Neural progenitor cell (in vitro differentiated cells): ENCODE data around the gene RAI14. TPM values are rescaled to one million over a fixed set of nuclear protein-coding genes. Genes with fewer than 3 reads are reported as not detected.

Experiments used
- DNase-seq: peaks from one replicate; pipeline ENCODE4 v3.0.0-alpha.2; 2016; ENCODE audit warnings: low spot score
- H2AFZ ChIP-seq: fragments of 200-600 bp; sonication (generic); replicated peaks from 2 replicates; pipeline ENCODE4 v1.6.1; 2016; ENCODE audit warnings: antibody characterized with exemption
- H3F3A ChIP-seq: fragments of 200-600 bp; sonication (generic); 2 replicates; pipeline ENCODE4 v1.6.1; 2016; ENCODE audit warnings: antibody characterized with exemption, low read depth
- H3K27ac ChIP-seq: fragments of 200-600 bp; sonication (generic); 2 replicates; pipeline ENCODE4 v1.5.1; 2016; ENCODE audit warnings: mild to moderate bottlenecking
- H3K27me3 ChIP-seq: fragments of 200-600 bp; sonication (generic); 2 replicates; pipeline ENCODE4 v1.6.1; 2016; ENCODE audit warnings: mild to moderate bottlenecking, moderate library complexity
- H3K36me3 ChIP-seq: fragments of 200-600 bp; sonication (generic); 2 replicates; pipeline ENCODE4 v1.5.1; 2016
- H3K4me1 ChIP-seq: fragments of 200-600 bp; sonication (generic); 2 replicates; pipeline ENCODE4 v1.6.1; 2016; ENCODE audit warnings: mixed run types
- H3K4me2 ChIP-seq: fragments of 200-600 bp; sonication (generic); 2 replicates; pipeline ENCODE4 v1.6.1; 2016
- H3K4me3 ChIP-seq: fragments of 200-600 bp; sonication (generic); 2 replicates; pipeline ENCODE4 v1.5.1; 2016
- H3K79me2 ChIP-seq: fragments of 200-600 bp; sonication (generic); 2 replicates; pipeline ENCODE4 v1.6.1; 2016; ENCODE audit warnings: low read depth
- H3K9ac ChIP-seq: fragments of 200-600 bp; sonication (generic); 2 replicates; pipeline ENCODE4 v1.6.1; 2016
- H3K9me3 ChIP-seq: fragments of 200-600 bp; sonication (generic); 2 replicates; pipeline ENCODE4 v1.5.1; 2016; ENCODE audit warnings: low read depth
- H4K20me1 ChIP-seq: fragments of 200-600 bp; sonication (generic); 2 replicates; pipeline ENCODE4 v1.6.1; 2016; ENCODE audit warnings: low read depth
- H3K27ac Mint-ChIP-seq: 3 replicates; pipeline ENCODE4 v1.8.0; 2021; ENCODE audit warnings: mixed read lengths
- H3K27me3 Mint-ChIP-seq: 2 replicates; pipeline ENCODE4 v1.8.0; 2022; ENCODE audit warnings: low read depth, mild to moderate bottlenecking, inconsistent platforms, moderate library complexity, mixed read lengths; ENCODE audit not compliant: insufficient read depth
- H3K36me3 Mint-ChIP-seq: 3 replicates; pipeline ENCODE4 v1.8.0; 2021; ENCODE audit warnings: mixed read lengths
- H3K4me1 Mint-ChIP-seq: 3 replicates; pipeline ENCODE4 v1.8.0; 2021; ENCODE audit warnings: mixed read lengths
- H3K4me3 Mint-ChIP-seq: 3 replicates; pipeline ENCODE4 v1.8.0; 2021; ENCODE audit warnings: mild to moderate bottlenecking, moderate library complexity, mixed read lengths
- H3K9me3 Mint-ChIP-seq: 3 replicates; pipeline ENCODE4 v1.8.0; 2020; ENCODE audit warnings: mixed read lengths
- EZH2 ChIP-seq: fragments of 200-600 bp; sonication (generic); IDR thresholded peaks from 2 replicates; pipeline ENCODE4 v1.6.1; 2017; ENCODE audit warnings: antibody characterized with exemption, mild to moderate bottlenecking, moderate library complexity
- EZH2phosphoT487 ChIP-seq: fragments of 200-600 bp; sonication (generic); IDR thresholded peaks from 2 replicates; pipeline ENCODE4 v1.6.1; 2017; ENCODE audit warnings: antibody characterized with exemption
- total RNA-seq: library from RNA; depleted of rRNA; stranded (reverse); fragments of >200 nt; gene quantifications from 2 replicates; pipeline ENCODE4 v1.2.3, GENCODE V29; 2015; ENCODE audit warnings: low replicate concordance
- TF ChIP-seq, protein P1 (sequence below): fragments of 200-600 bp; sonication (generic); IDR thresholded peaks from 2 replicates; pipeline ENCODE4 v1.5.1; 2017; ENCODE audit warnings: antibody characterized with exemption, mild to moderate bottlenecking

The RAI14 gene
- total RNA-seq, 1 donor from 2014 or later: 54.6 TPM

DNA sequence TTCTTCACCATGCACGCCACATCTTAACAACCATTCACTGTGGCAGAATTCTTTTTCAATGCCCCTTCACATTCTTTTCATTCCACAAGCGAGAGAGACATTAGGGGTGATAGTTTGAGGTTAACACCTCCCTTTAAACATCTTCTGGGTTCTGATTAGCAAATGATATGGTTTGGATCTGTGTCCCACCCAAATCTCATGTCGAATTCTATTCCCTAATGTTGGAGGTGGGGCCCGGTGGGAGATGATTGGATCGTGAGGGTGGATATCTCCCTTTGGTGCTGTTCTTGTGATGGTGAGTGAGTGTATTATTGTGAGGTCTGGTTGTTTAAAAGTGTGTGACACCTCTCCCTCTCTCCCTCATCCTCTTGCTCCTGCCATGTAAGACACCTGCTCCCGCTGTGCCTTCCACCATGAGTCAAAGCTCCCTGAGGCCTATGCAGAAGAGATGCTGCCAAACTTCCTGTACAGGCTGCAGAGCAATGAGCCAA lies 46.1 kb upstream of the RAI14 start:
- no peak overlapping the region for H3K4me3 Mint-ChIP-seq
- H2AFZ ChIP-seq: peak overlapping the region; percentile 81
- no peak overlapping the region for H3K9ac ChIP-seq
- no peaks in the 10 kb centered on the region for H4K20me1 ChIP-seq
- H3K36me3 Mint-ChIP-seq: no peaks in the 10 kb centered on the region
- peak overlapping the region; percentile 8 for H3K27ac ChIP-seq
- H3K4me1 Mint-ChIP-seq: peaks cover 25% of the 10 kb centered on the region
- H3K27me3 Mint-ChIP-seq: peaks cover 4% of the 10 kb centered on the region
- H3F3A ChIP-seq: peaks cover 13% of the 10 kb centered on the region
- H3K9me3 ChIP-seq: no peaks in the 10 kb centered on the region
- H3K4me1 ChIP-seq: peaks cover 20% of the 10 kb centered on the region
- no peak overlapping the region for H3K4me3 ChIP-seq
- H3K79me2 ChIP-seq: no peaks in the 10 kb centered on the region
- H3K4me2 ChIP-seq: peak overlapping the region; percentile 35
- DNase-seq: no peak
- H3K27me3 ChIP-seq: no peaks in the 10 kb centered on the region
- H3K36me3 ChIP-seq: no peaks in the 10 kb centered on the region
- H3K27ac Mint-ChIP-seq: no peak overlapping the region
- no peak for TF ChIP-seq EZH2
- TF ChIP-seq EZH2phosphoT487: no peak
- TF ChIP-seq, protein P1, sequence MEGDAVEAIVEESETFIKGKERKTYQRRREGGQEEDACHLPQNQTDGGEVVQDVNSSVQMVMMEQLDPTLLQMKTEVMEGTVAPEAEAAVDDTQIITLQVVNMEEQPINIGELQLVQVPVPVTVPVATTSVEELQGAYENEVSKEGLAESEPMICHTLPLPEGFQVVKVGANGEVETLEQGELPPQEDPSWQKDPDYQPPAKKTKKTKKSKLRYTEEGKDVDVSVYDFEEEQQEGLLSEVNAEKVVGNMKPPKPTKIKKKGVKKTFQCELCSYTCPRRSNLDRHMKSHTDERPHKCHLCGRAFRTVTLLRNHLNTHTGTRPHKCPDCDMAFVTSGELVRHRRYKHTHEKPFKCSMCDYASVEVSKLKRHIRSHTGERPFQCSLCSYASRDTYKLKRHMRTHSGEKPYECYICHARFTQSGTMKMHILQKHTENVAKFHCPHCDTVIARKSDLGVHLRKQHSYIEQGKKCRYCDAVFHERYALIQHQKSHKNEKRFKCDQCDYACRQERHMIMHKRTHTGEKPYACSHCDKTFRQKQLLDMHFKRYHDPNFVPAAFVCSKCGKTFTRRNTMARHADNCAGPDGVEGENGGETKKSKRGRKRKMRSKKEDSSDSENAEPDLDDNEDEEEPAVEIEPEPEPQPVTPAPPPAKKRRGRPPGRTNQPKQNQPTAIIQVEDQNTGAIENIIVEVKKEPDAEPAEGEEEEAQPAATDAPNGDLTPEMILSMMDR: no peak
- H3K9me3 Mint-ChIP-seq: no peaks in the 10 kb centered on the region

DNA sequence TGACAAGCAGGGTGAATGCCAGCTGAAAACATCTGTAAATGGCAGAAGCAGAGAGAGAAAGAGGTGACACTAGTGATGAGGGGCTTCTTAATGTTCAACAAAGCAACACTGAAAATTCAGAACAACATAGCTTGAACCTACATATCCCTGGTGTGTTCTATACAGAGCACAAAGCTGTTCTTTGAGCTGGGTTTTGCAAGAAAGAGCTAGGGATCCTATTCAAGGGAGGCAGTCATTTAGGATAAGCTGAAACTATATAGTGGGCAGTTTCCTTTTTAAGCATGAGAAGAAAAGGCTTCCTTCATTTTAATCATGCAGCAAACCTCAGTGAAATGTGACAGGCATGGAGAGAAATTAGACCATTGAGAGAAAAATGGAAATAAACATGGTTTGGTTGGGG lies 45.6 kb upstream of the RAI14 start:
- H3F3A ChIP-seq: peaks cover 13% of the 10 kb centered on the region
- H3K9me3 Mint-ChIP-seq: no peaks in the 10 kb centered on the region
- H3K79me2 ChIP-seq: no peaks in the 10 kb centered on the region
- H3K36me3 Mint-ChIP-seq: no peaks in the 10 kb centered on the region
- DNase-seq: peak; percentile 28
- H3K4me2 ChIP-seq: peak overlapping the region; percentile 35
- peak overlapping the region; percentile 81 for H2AFZ ChIP-seq
- H4K20me1 ChIP-seq: no peaks in the 10 kb centered on the region
- no peak overlapping the region for H3K4me3 ChIP-seq
- H3K36me3 ChIP-seq: no peaks in the 10 kb centered on the region
- H3K27me3 Mint-ChIP-seq: peaks cover 4% of the 10 kb centered on the region
- no peak overlapping the region for H3K4me3 Mint-ChIP-seq
- H3K27ac ChIP-seq: peak overlapping the region; percentile 8
- H3K9ac ChIP-seq: no peak overlapping the region
- no peaks in the 10 kb centered on the region for H3K27me3 ChIP-seq
- H3K9me3 ChIP-seq: no peaks in the 10 kb centered on the region
- H3K27ac Mint-ChIP-seq: no peak overlapping the region
- H3K4me1 ChIP-seq: peaks cover 20% of the 10 kb centered on the region
- no peak for TF ChIP-seq EZH2
- no peak for TF ChIP-seq EZH2phosphoT487
- TF ChIP-seq, protein P1: no peak
- peaks cover 24% of the 10 kb centered on the region for H3K4me1 Mint-ChIP-seq

- no peak for DNase-seq
- no peak overlapping the region for H3K9ac ChIP-seq
- H4K20me1 ChIP-seq: no peaks in the 10 kb centered on the region
- no peak overlapping the region for H3K27ac ChIP-seq
- peaks cover 2% of the 10 kb centered on the region for H3K27me3 Mint-ChIP-seq
- H3F3A ChIP-seq: peaks cover 8% of the 10 kb centered on the region
- no peaks in the 10 kb centered on the region for H3K27me3 ChIP-seq
- TF ChIP-seq, protein P1: no peak
- TF ChIP-seq EZH2phosphoT487 (no peak), EZH2 (no peak)
- H2AFZ ChIP-seq: no peak overlapping the region
- H3K9me3 Mint-ChIP-seq: no peaks in the 10 kb centered on the region
- H3K27ac Mint-ChIP-seq: no peak overlapping the region
- H3K4me3 Mint-ChIP-seq: no peak overlapping the region
- no peak overlapping the region for H3K4me2 ChIP-seq
- H3K4me1 ChIP-seq: peaks cover 20% of the 10 kb centered on the region
- H3K36me3 Mint-ChIP-seq: no peaks in the 10 kb centered on the region
- H3K36me3 ChIP-seq: no peaks in the 10 kb centered on the region
- peaks cover 22% of the 10 kb centered on the region for H3K4me1 Mint-ChIP-seq
- H3K4me3 ChIP-seq: no peak overlapping the region
- no peaks in the 10 kb centered on the region for H3K9me3 ChIP-seq
- no peaks in the 10 kb centered on the region for H3K79me2 ChIP-seq
These were observed 44.4 kb upstream of the RAI14 start for GRCh38 chr5:34611464-34612415.
